Upper lobe of left lung (tissue), 4 donors: ENCODE data around the gene JUP.

ENCODE experiments used
- EP300 ChIP-seq, 4 donors: sonication (generic); formaldehyde crosslinking; IDR thresholded peaks; one replicate each; pipeline ENCODE4 v1.5.1; 2017; ENCODE audit warnings: antibody characterized with exemption in 4 of 4, control low read depth in 2 of 4
- TF ChIP-seq, protein P1 (sequence below), 6 experiments: fragments of 450-650 bp in 4 of 6; fragments of 200-600 bp in 2 of 6; sonication (generic) in 2 of 6; IDR thresholded peaks; one replicate each; pipeline ENCODE4 v1.5.1; 2016 to 2019; ENCODE audit warnings: antibody characterized with exemption in 6 of 6

GRCh38 chr17:41822216-41823140 is 36.0 kb upstream of the JUP start:
- TF ChIP-seq, protein P1, sequence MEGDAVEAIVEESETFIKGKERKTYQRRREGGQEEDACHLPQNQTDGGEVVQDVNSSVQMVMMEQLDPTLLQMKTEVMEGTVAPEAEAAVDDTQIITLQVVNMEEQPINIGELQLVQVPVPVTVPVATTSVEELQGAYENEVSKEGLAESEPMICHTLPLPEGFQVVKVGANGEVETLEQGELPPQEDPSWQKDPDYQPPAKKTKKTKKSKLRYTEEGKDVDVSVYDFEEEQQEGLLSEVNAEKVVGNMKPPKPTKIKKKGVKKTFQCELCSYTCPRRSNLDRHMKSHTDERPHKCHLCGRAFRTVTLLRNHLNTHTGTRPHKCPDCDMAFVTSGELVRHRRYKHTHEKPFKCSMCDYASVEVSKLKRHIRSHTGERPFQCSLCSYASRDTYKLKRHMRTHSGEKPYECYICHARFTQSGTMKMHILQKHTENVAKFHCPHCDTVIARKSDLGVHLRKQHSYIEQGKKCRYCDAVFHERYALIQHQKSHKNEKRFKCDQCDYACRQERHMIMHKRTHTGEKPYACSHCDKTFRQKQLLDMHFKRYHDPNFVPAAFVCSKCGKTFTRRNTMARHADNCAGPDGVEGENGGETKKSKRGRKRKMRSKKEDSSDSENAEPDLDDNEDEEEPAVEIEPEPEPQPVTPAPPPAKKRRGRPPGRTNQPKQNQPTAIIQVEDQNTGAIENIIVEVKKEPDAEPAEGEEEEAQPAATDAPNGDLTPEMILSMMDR (IDR thresholded peaks at IDR 0.05), result no peak
- TF ChIP-seq EP300 (IDR thresholded peaks at IDR 0.05), result no peak
